BE2C (cell line): ENCODE measurements around the gene SHLD2.
"Not testable (repeated sequence)": the region's sequence is repeated elsewhere in the genome, so short reads cannot be mapped to it uniquely, and the experiment has no call there.

ENCODE experiments used
- DNase-seq: peaks from one replicate; pipeline ENCODE4 v3.0.0-alpha.2; 2020
- H3K27me3 ChIP-seq: fragments of 250-450 bp; sonication (Bioruptor Pico); 2 replicates; pipeline ENCODE4 v1.5.1; 2020; ENCODE audit warnings: mild to moderate bottlenecking
- H3K36me3 ChIP-seq: fragments of 250-450 bp; sonication (Bioruptor Pico); 2 replicates; pipeline ENCODE4 v1.5.1; 2020; ENCODE audit warnings: mild to moderate bottlenecking
- H3K4me1 ChIP-seq: fragments of 250-450 bp; sonication (Bioruptor Pico); 2 replicates; pipeline ENCODE4 v1.5.1; 2020
- H3K4me3 ChIP-seq: 2 replicates; pipeline ENCODE4 v1.5.1; 2011; ENCODE audit warnings: low read depth, low read length
- H3K9me3 ChIP-seq: fragments of 250-450 bp; sonication (Bioruptor Pico); 2 replicates; pipeline ENCODE4 v1.5.1; 2020
- CTCF ChIP-seq: IDR thresholded peaks from 2 replicates; pipeline ENCODE4 v1.5.1; 2012; ENCODE audit warnings: mild to moderate bottlenecking, low read depth, low read length

SHLD2 gene

GRCh38 chr10:87066865-87067264, 28.1 kb upstream of the SHLD2 start:
- Histone ChIP-seq H3K36me3 (peaks cover 17% of the 10 kb centered on the region), H3K27me3 (no peaks in the 10 kb centered on the region), H3K4me1 (no peaks in the 10 kb centered on the region), H3K4me3 (no peak overlapping the region), H3K9me3 (no peaks in the 10 kb centered on the region)
- TF ChIP-seq CTCF: no peak
- DNase-seq: no peak

GRCh38 chr10:87068281-87068680, 26.7 kb upstream of the SHLD2 start:
- DNase-seq: no peak
- no peak overlapping the region for H3K4me3 ChIP-seq
- H3K4me1 ChIP-seq: no peaks in the 10 kb centered on the region
- no peaks in the 10 kb centered on the region for H3K27me3 ChIP-seq
- H3K9me3 ChIP-seq: no peaks in the 10 kb centered on the region
- peaks cover 15% of the 10 kb centered on the region for H3K36me3 ChIP-seq
- no peak for TF ChIP-seq CTCF

GRCh38 chr10:87072449-87072848, 22.6 kb upstream of the SHLD2 start:
- Histone ChIP-seq H3K4me3 (no peak overlapping the region), H3K27me3 (no peaks in the 10 kb centered on the region), H3K9me3 (no peaks in the 10 kb centered on the region), H3K36me3 (peaks cover 8% of the 10 kb centered on the region), H3K4me1 (no peaks in the 10 kb centered on the region)
- DNase-seq: no peak
- TF ChIP-seq CTCF: no peak

GRCh38 chr10:87076421-87076820, 18.6 kb upstream of the SHLD2 start:
- not testable (repeated sequence) for DNase-seq, H3K36me3 ChIP-seq, H3K4me1 ChIP-seq, H3K4me3 ChIP-seq, H3K9me3 ChIP-seq, H3K27me3 ChIP-seq

GRCh38 chr10:87079106-87079836, 15.7 kb upstream of the SHLD2 start:
- no peaks in the 10 kb centered on the region for H3K9me3 ChIP-seq
- no peaks in the 10 kb centered on the region for H3K4me1 ChIP-seq
- H3K36me3 ChIP-seq: no peaks in the 10 kb centered on the region
- H3K4me3 ChIP-seq: no peak overlapping the region
- TF ChIP-seq CTCF: no peak
- no peaks in the 10 kb centered on the region for H3K27me3 ChIP-seq
- DNase-seq: no peak

GRCh38 chr10:87080621-87081020, 14.4 kb upstream of the SHLD2 start:
- H3K4me3 ChIP-seq, DNase-seq, H3K4me1 ChIP-seq, H3K36me3 ChIP-seq, H3K9me3 ChIP-seq, H3K27me3 ChIP-seq: not testable (repeated sequence)

- H3K4me3 ChIP-seq: not testable (repeated sequence)
Observed at GRCh38 chr10:87081574-87081973, 13.4 kb upstream of the SHLD2 start.

GRCh38 chr10:87082219-87082618, 12.8 kb upstream of the SHLD2 start:
- H3K36me3 ChIP-seq, H3K4me1 ChIP-seq, H3K9me3 ChIP-seq, DNase-seq, H3K27me3 ChIP-seq, H3K4me3 ChIP-seq: not testable (repeated sequence)

More at GRCh38 chr10:87081574-87081973, 13.4 kb upstream of the SHLD2 start:
- DNase-seq, H3K27me3 ChIP-seq, H3K4me1 ChIP-seq, H3K36me3 ChIP-seq, H3K9me3 ChIP-seq: not testable (repeated sequence)

- not testable (repeated sequence) for DNase-seq, H3K9me3 ChIP-seq, H3K27me3 ChIP-seq, H3K36me3 ChIP-seq, H3K4me1 ChIP-seq, H3K4me3 ChIP-seq
Observed at GRCh38 chr10:87083576-87084290, 11.3 kb upstream of the SHLD2 start.

GRCh38 chr10:87084291-87084782, 10.7 kb upstream of the SHLD2 start:
- not testable (repeated sequence) for H3K27me3 ChIP-seq, DNase-seq, H3K4me3 ChIP-seq, H3K4me1 ChIP-seq, H3K9me3 ChIP-seq, H3K36me3 ChIP-seq
